Endothelial cell (in vitro differentiated cells): ENCODE data around the gene C2. TPM values are rescaled to one million over a fixed set of nuclear protein-coding genes. Genes with fewer than 3 reads are reported as not detected.

ENCODE experiments used
- DNase-seq: peaks from one replicate; pipeline ENCODE4 v3.0.0; 2021; ENCODE audit warnings: low spot score
- H3K27ac Mint-ChIP-seq: one replicate; pipeline ENCODE4 v1.8.0; 2021; ENCODE audit warnings: mixed read lengths, inconsistent platforms; ENCODE audit not compliant: unreplicated experiment
- H3K27me3 Mint-ChIP-seq: one replicate; pipeline ENCODE4 v1.8.0; 2021; ENCODE audit warnings: mild to moderate bottlenecking, moderate library complexity, mixed read lengths, inconsistent platforms; ENCODE audit not compliant: unreplicated experiment
- H3K36me3 Mint-ChIP-seq: one replicate; pipeline ENCODE4 v1.8.0; 2021; ENCODE audit warnings: mild to moderate bottlenecking, low read depth, mixed read lengths, inconsistent platforms; ENCODE audit not compliant: unreplicated experiment
- H3K4me1 Mint-ChIP-seq: one replicate; pipeline ENCODE4 v1.8.0; 2021; ENCODE audit warnings: mild to moderate bottlenecking, mixed read lengths, inconsistent platforms; ENCODE audit not compliant: unreplicated experiment
- H3K4me3 Mint-ChIP-seq: one replicate; pipeline ENCODE4 v1.8.0; 2021; ENCODE audit warnings: mild to moderate bottlenecking, mixed read lengths, inconsistent platforms; ENCODE audit not compliant: unreplicated experiment
- H3K9me3 Mint-ChIP-seq: one replicate; pipeline ENCODE4 v1.8.0; 2021; ENCODE audit warnings: mixed read lengths, inconsistent platforms; ENCODE audit not compliant: unreplicated experiment
- CTCF ChIP-seq: fragments of 200-600 bp; sonication (generic); IDR thresholded peaks from one replicate; pipeline ENCODE4 v1.5.0; 2021; ENCODE audit warnings: antibody characterized with exemption; ENCODE audit not compliant: unreplicated experiment
- total RNA-seq: library from RNA; stranded (reverse); fragmentation: NEBNext Ultra II Directional; extraction: Animal tissue kit (Norgen Biotek cat#: 25700); gene quantifications from one replicate; pipeline ENCODE4 v1.2.1, GENCODE V29; 2021; ENCODE audit not compliant: unreplicated experiment

The C2 gene
- total RNA-seq, 1 donor from 2014 or later: 0.82 TPM

- TF ChIP-seq CTCF: no peak
- no peaks in the 10 kb centered on the region for H3K36me3 Mint-ChIP-seq
- H3K9me3 Mint-ChIP-seq: no peaks in the 10 kb centered on the region
- no peaks in the 10 kb centered on the region for H3K4me1 Mint-ChIP-seq
- H3K4me3 Mint-ChIP-seq: no peak overlapping the region
- DNase-seq: no peak
- peaks cover 2% of the 10 kb centered on the region for H3K27me3 Mint-ChIP-seq
- H3K27ac Mint-ChIP-seq: no peak overlapping the region
Observed at GRCh38 chr6:31933537-31933936, 6.0 kb downstream of the C2 start.

GRCh38 chr6:31935021-31935420 lies 7.5 kb downstream of the C2 start:
- H3K9me3 Mint-ChIP-seq: no peaks in the 10 kb centered on the region
- no peak overlapping the region for H3K4me3 Mint-ChIP-seq
- no peaks in the 10 kb centered on the region for H3K4me1 Mint-ChIP-seq

GRCh38 chr6:31935823-31936222 lies 8.3 kb downstream of the C2 start:
- Mint-ChIP-seq H3K27me3 (peaks cover 2% of the 10 kb centered on the region), H3K27ac (no peak overlapping the region), H3K4me1 (peaks cover 3% of the 10 kb centered on the region), H3K36me3 (no peaks in the 10 kb centered on the region), H3K4me3 (no peak overlapping the region), H3K9me3 (no peaks in the 10 kb centered on the region)
- TF ChIP-seq CTCF: no peak
- no peak for DNase-seq

More at GRCh38 chr6:31935021-31935420, 7.5 kb downstream of the C2 start:
- TF ChIP-seq CTCF: no peak
- no peak for DNase-seq
- Mint-ChIP-seq H3K36me3 (no peaks in the 10 kb centered on the region), H3K27ac (no peak overlapping the region), H3K27me3 (peaks cover 2% of the 10 kb centered on the region)

- H3K36me3 Mint-ChIP-seq: no peaks in the 10 kb centered on the region
- TF ChIP-seq CTCF: no peak
- DNase-seq: no peak
- H3K4me3 Mint-ChIP-seq: no peak overlapping the region
- no peak overlapping the region for H3K27ac Mint-ChIP-seq
- H3K4me1 Mint-ChIP-seq: peaks cover 3% of the 10 kb centered on the region
- H3K27me3 Mint-ChIP-seq: peaks cover 5% of the 10 kb centered on the region
- no peaks in the 10 kb centered on the region for H3K9me3 Mint-ChIP-seq
Observed at GRCh38 chr6:31940256-31940664, 12.7 kb downstream of the C2 start.

- no peak for DNase-seq
- H3K27ac Mint-ChIP-seq: no peak overlapping the region
- H3K27me3 Mint-ChIP-seq: peaks cover 15% of the 10 kb centered on the region
- no peak for TF ChIP-seq CTCF
- H3K36me3 Mint-ChIP-seq: peaks cover 3% of the 10 kb centered on the region
- H3K4me1 Mint-ChIP-seq: peaks cover 5% of the 10 kb centered on the region
- no peak overlapping the region for H3K4me3 Mint-ChIP-seq
- no peaks in the 10 kb centered on the region for H3K9me3 Mint-ChIP-seq
Observed at GRCh38 chr6:31943742-31944141, 16.2 kb downstream of the C2 start.
